Measurements from ENCODE around the gene TMEM207.

TMEM207 gene

GRCh38 chr3:190382082-190382481 is 67.6 kb downstream of the TMEM207 start:
- DNase-seq = no peak

GRCh38 chr3:190381441-190381840 is 68.3 kb downstream of the TMEM207 start:
- DNase-seq = no peak

- no peak for DNase-seq
Observed at GRCh38 chr3:190380184-190380583, 69.5 kb downstream of the TMEM207 start.
